ENCODE results near the gene CH25H.

- TF ChIP-seq GATA3 (IDR thresholded peaks at IDR 0.05; ENCODE audit: low read depth, low read length) (no peak), GATA2 (IDR thresholded peaks at IDR 0.05; ENCODE audit: low read depth, low read length) (no peak)
These were observed 21.0 kb upstream of the CH25H start for GRCh38 chr10:89228146-89228545.

All from SH-SY5Y (cell line).